HG02885 (cell line): ENCODE data around the gene GBP1.
"Not testable (repeated sequence)": the region's sequence is repeated elsewhere in the genome, so short reads cannot be mapped to it uniquely, and the experiment has no call there.

Experiments
- ATAC-seq: cut with Tn5 transposase; IDR thresholded peaks from one replicate; pipeline ENCODE4 v1.9.1; 2021; ENCODE audit warnings: mild to moderate bottlenecking; ENCODE audit not compliant: unreplicated experiment, poor library complexity

Gene GBP1

DNA sequence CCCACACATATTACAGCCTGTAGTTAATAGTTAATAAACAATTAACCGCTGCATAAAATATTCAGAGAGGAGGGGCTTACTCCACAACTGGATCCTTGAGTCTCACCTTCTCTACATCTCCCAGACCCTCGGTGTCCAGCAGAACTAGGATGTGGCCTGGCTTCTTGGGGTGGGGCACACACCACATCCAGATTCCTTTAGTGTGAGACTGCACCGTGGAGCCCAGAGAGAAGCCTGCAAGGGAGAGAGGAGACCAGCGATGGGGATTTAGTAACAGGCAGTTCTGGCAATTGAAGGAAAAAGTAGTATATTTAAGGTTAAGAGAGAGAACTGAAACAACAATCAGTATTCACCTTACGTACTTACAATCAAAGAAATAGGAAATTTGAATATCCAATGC is 4.9 kb downstream of the GBP1 start:
- ATAC-seq, result no peak

GRCh38 chr1:89051955-89052312 is 13.1 kb downstream of the GBP1 start:
- no peak for ATAC-seq

GRCh38 chr1:89051300-89051954 is 13.6 kb downstream of the GBP1 start:
- ATAC-seq, result no peak

GRCh38 chr1:89050649-89051033 is 14.4 kb downstream of the GBP1 start:
- ATAC-seq, result no peak

- not testable (repeated sequence) for ATAC-seq
Observed at GRCh38 chr1:89049901-89050648, 14.9 kb downstream of the GBP1 start.

DNA sequence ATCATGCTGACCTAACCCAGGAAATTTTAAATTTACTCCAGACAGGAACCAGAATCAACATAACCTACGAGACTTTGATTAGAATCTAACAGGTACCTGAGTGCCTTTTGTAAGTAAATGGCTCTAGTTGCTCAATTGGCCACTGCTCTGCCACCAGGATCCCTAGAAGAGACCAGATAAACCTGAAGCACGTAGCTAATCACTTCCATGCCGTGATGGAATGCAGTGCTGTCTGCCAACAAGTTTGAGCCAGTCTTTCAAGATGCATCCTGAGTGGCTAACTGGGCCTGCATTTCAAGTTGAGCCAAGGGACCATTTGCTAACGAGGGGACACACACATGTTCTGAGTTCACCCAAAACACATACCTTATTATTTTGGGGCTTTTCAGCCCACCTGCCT is 15.8 kb downstream of the GBP1 start:
- ATAC-seq, result not testable (repeated sequence)

DNA sequence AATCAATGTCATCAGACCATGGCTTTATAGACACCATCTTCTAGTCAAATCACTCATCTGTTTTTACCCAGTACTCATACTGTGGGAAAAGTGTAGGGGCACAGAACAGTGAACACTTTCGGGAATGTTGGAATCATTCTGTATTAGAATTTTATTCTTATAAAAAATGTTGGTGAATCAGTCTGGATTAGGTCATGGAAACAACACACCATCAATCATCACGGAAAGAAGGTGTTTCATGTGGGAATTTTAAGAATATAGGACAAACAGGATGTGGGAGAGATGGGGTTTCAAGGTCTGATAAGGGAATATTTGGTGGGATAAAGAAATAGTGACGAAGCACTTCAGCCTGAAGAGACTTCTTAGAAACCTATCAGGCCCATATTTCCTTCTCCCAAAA is 17.3 kb downstream of the GBP1 start:
- no peak for ATAC-seq

GRCh38 chr1:89046318-89047183 is 18.5 kb downstream of the GBP1 start:
- peak; percentile 70 for ATAC-seq

DNA sequence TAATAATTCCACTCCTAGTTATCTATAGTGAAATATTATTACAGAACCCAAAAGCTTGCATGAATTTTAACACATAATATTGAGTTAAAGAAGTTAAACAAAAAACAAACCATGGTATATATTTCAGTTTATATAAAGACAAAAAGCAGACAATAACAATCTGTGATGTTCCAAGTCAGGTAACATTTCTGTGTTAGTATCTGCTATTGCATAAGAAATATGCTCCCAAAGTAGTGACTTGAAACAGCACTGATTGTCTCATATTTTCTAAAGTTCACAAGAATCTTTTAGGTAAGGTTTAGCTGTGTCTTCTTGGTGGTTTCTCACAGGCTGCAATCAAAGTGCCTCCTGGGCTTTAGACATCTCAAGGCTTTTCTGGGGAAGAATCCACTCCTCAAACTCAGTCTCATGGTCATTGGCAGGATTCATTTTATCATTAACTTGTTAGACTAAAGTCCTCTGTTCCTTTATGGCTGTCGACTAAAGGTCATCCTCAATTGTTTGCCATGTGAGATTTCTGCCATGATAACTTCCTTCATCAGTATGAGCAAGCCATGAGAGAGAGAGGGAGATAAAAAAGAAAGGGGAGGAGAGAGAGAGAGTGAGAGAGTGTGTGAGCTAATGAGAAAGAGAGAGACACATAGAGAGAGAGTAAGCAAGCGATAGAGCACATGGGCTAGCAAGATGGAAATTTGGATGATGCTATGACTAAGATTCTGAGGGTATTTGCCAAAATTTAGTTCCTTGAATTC is 19.9 kb downstream of the GBP1 start:
- ATAC-seq, result no peak

GRCh38 chr1:89043940-89044339 is 21.1 kb downstream of the GBP1 start:
- no peak for ATAC-seq

DNA sequence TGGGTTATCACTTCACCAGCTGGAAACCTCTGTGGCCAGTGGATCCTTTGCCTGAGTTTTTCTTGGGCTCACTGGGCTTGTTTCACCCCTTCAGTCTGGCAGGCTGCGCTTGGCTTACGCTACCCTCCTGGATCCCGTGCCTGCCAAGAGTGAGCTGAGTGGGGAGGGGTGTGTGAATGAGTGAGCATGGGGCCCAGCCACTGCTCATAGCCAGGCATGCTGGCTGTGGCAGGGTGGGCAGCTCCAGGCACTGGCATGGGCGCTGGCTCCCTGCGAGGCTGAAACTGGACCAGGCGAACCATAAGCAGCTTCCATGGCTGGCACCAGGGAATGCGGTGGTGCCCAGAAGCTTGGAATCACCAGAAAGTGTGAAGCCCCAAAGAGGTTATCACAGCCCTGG is 22.5 kb downstream of the GBP1 start:
- ATAC-seq, result no peak

GRCh38 chr1:89041721-89042120 is 23.3 kb downstream of the GBP1 start:
- no peak for ATAC-seq

DNA sequence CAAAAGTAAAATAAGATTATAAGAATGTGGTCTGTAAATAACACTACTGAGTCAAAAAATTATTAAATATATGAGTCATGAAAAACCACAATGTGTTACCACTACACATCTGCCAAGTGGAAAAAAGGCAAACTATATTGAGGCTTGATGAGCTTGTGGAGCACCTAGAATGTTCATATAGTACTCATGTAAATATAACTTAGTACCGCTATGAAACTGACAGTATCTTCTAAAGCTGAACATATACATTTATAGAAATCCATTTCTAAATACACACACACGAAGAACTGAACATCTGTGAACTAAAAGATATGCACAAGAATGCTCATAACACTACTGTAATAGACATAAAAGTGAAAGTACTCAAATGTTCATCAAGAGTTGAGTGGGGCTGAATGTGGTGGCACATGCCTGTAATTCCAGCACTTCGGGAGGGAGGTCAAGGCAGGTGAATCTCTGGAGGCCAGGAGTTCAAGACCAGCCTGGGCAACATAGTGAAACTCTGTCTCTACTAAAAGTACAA is 23.8 kb downstream of the GBP1 start:
- ATAC-seq, result peak; percentile 96

GRCh38 chr1:89040315-89040626 is 24.7 kb downstream of the GBP1 start:
- ATAC-seq, result no peak

GRCh38 chr1:89037186-89037585 is 27.8 kb downstream of the GBP1 start:
- ATAC-seq, result no peak

DNA sequence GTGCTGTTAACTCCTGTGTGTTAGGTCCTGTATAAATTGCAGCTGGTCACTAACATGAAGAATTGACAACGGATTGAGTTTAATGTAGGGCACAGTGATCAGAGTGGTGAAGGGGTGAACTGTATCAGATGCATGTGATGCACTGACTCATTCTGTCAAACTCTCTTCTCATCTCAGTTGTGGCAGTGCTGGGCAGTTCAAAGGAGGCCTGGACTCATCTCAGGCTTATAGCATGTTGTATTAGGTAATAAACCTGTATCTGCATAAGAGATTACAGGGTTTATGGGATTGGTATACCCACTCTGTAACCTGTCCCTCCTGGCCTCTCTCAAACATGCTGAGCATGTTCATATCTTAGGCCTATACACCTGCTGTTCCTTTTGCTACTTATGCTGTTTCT is 29.9 kb downstream of the GBP1 start:
- ATAC-seq, result no peak

DNA sequence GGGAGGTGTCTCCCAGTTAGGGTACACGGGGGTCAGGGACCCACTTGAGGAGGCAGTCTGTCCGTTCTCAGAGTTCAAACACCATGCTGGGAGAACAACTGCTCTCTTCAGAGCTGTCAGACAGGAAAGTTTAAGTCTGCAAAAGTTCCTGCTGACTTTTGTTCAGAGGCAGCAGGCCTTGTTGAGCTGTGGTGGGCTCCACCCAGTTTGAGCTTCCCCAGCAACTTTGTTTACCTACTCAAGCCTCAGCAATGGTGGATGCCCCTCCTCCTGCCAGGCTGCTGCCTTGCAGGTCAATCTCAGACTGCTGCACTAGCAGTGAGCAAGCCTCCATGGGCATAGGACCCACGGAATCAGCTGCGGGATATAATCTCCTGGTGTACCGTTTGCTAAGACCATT is 31.0 kb downstream of the GBP1 start:
- ATAC-seq, result not testable (repeated sequence)

GRCh38 chr1:89029051-89029450 is 36.0 kb downstream of the GBP1 start:
- not testable (repeated sequence) for ATAC-seq

DNA sequence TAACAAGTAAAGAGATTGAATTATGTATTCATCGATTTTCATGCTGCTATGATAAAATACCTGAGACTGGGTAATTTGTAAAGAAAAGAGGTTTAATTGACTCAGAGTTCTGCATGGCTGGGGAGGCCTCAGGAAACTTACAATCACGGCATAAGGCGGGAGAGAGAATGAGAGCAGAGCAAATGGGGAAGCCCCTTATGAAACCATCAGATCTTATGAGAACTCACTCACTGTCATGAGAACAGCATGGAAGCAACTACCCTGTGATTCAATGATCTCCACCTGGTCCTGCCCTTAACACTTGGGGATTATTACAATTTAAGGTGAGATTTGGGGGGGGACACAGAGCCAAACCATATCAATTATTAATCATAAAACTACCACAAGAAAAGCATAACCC is 39.1 kb downstream of the GBP1 start:
- no peak for ATAC-seq

- ATAC-seq, result no peak
Observed at GRCh38 chr1:89023026-89023425, 42.0 kb downstream of the GBP1 start.
